ENCODE data around the gene TMPO.
"Not testable (repeated sequence)": the region's sequence is repeated elsewhere in the genome, so short reads cannot be mapped to it uniquely, and the experiment has no call there.

Gene TMPO

GRCh38 chr12:98578392-98578791 lies 63.0 kb downstream of the TMPO start:
- DNase-seq (ENCODE audit: low read depth, low spot score), result no peak

GRCh38 chr12:98578821-98579220 lies 63.4 kb downstream of the TMPO start:
- DNase-seq (ENCODE audit: low read depth, low spot score), result peak; percentile 13

- DNase-seq (ENCODE audit: low read depth, low spot score), result no peak
Observed at GRCh38 chr12:98579347-98579746, 64.0 kb downstream of the TMPO start.

- DNase-seq (ENCODE audit: low read depth, low spot score), result no peak
Observed at GRCh38 chr12:98579835-98580234, 64.4 kb downstream of the TMPO start.

- DNase-seq (ENCODE audit: low read depth, low spot score), result no peak
Observed at GRCh38 chr12:98580695-98581094, 65.3 kb downstream of the TMPO start.

- DNase-seq (ENCODE audit: low read depth, low spot score), result no peak
Observed at GRCh38 chr12:98581101-98581500, 65.7 kb downstream of the TMPO start.

- peak; percentile 23 for DNase-seq (ENCODE audit: low read depth, low spot score)
Observed at GRCh38 chr12:98582093-98582492, 66.7 kb downstream of the TMPO start.

GRCh38 chr12:98587084-98587483 lies 71.7 kb downstream of the TMPO start:
- no peak for DNase-seq (ENCODE audit: low read depth, low spot score)

- peak; percentile 23 for DNase-seq (ENCODE audit: low read depth, low spot score)
Observed at GRCh38 chr12:98591209-98591608, 75.8 kb downstream of the TMPO start.

- DNase-seq (ENCODE audit: low read depth, low spot score), result no peak
Observed at GRCh38 chr12:98592825-98593322, 77.5 kb downstream of the TMPO start.

- DNase-seq (ENCODE audit: low read depth, low spot score), result peak; percentile 99
Observed at GRCh38 chr12:98593351-98594049, 78.1 kb downstream of the TMPO start, which contains the start of gene SLC25A3. Gene SLC25A3 (plus strand): TSS chr12:98593686. CDS start chr12:98593979, 293 bp downstream.

- DNase-seq (ENCODE audit: low read depth, low spot score), result peak; percentile 46
Observed at GRCh38 chr12:98594050-98594835, 78.9 kb downstream of the TMPO start.

GRCh38 chr12:98595243-98595988 lies 80.0 kb downstream of the TMPO start:
- peak; percentile 73 for DNase-seq (ENCODE audit: low read depth, low spot score)

- not testable (repeated sequence) for DNase-seq (ENCODE audit: low read depth, low spot score)
Observed at GRCh38 chr12:98597313-98597712, 81.9 kb downstream of the TMPO start.
